ENCODE data around the gene USP36.

GRCh38 chr17:78789663-78790181, 50.9 kb downstream of the USP36 start:
- TF ChIP-seq POLR2A (IDR thresholded peaks at IDR 0.05; ENCODE audit: low read length) = no peak
- no peak for TF ChIP-seq GATA1 (IDR thresholded peaks at IDR 0.05; ENCODE audit: low read depth, low read length)

All from erythroblast (primary cell).